Endometrial microvascular endothelial cells (primary cell): ENCODE results near the gene CUEDC1. TPM values are rescaled to one million over a fixed set of nuclear protein-coding genes. Genes with fewer than 3 reads are reported as not detected.
"Not testable (repeated sequence)": the region's sequence is repeated elsewhere in the genome, so short reads cannot be mapped to it uniquely, and the experiment has no call there.

ENCODE experiments used
- in situ Hi-C: cut with HindIII; loops from 2 replicates; pipeline ENCODE4 v1.10.0; 2017; ENCODE audit warnings: low sequenced_read_pairs, low pct_unique_long_range_greater_than_20kb; ENCODE audit errors: inconsistent ontology term
- total RNA-seq: library from RNA; depleted of rRNA; stranded (reverse); fragments of >200 nt; gene quantifications from one replicate; pipeline ENCODE4 v1.2.3, GENCODE V29; 2015; ENCODE audit errors: inconsistent ontology term

The CUEDC1 gene
- total RNA-seq, 1 donor from 2014 or later, result 11.3 TPM

- in situ Hi-C loops, result no loop called here
These were observed 31.8 kb upstream of the CUEDC1 start for GRCh38 chr17:57986841-57987580.

- in situ Hi-C loops, result no loop called here
These were observed 30.4 kb upstream of the CUEDC1 start for GRCh38 chr17:57985675-57985974.

GRCh38 chr17:57984936-57985674 lies 29.9 kb upstream of the CUEDC1 start:
- in situ Hi-C loops, result no loop called here

- in situ Hi-C loops, result no loop called here
These were observed 29.2 kb upstream of the CUEDC1 start for GRCh38 chr17:57984261-57984890.

- in situ Hi-C loops, result no loop called here
These were observed 28.2 kb upstream of the CUEDC1 start for GRCh38 chr17:57983446-57983845.

- in situ Hi-C loops, result no loop called here
These were observed 27.4 kb upstream of the CUEDC1 start for GRCh38 chr17:57982452-57983170.

- in situ Hi-C loops, result no loop called here
These were observed 25.3 kb upstream of the CUEDC1 start for GRCh38 chr17:57980522-57980921.

- in situ Hi-C loops, result no loop called here
These were observed 23.9 kb upstream of the CUEDC1 start for GRCh38 chr17:57979076-57979475.

- in situ Hi-C loops, result no loop called here
These were observed 21.4 kb upstream of the CUEDC1 start for GRCh38 chr17:57976594-57976993.

GRCh38 chr17:57975044-57975443 lies 19.8 kb upstream of the CUEDC1 start:
- in situ Hi-C loops, result no loop called here

- in situ Hi-C loops, result not testable (repeated sequence)
These were observed 19.0 kb upstream of the CUEDC1 start for GRCh38 chr17:57974053-57974824.

GRCh38 chr17:57972151-57972550 lies 16.9 kb upstream of the CUEDC1 start:
- in situ Hi-C loops, result no loop called here

GRCh38 chr17:57971572-57971971 lies 16.4 kb upstream of the CUEDC1 start:
- in situ Hi-C loops, result no loop called here

- in situ Hi-C loops, result no loop called here
These were observed 15.5 kb upstream of the CUEDC1 start for GRCh38 chr17:57970710-57971109.

- in situ Hi-C loops, result no loop called here
These were observed 13.2 kb upstream of the CUEDC1 start for GRCh38 chr17:57968456-57968855.

- in situ Hi-C loops, result no loop called here
These were observed 11.7 kb upstream of the CUEDC1 start for GRCh38 chr17:57966875-57967274.

- in situ Hi-C loops, result no loop called here
These were observed 11.0 kb upstream of the CUEDC1 start for GRCh38 chr17:57966246-57966645.

GRCh38 chr17:57965521-57966160 lies 10.4 kb upstream of the CUEDC1 start:
- in situ Hi-C loops, result no loop called here
